Stimulated activated CD4-positive, alpha-beta T cell treated with anti-CD3 and anti-CD28 coated beads, Interleukin-4, amount 100 ng/mL, for 48 hours (primary cell): ENCODE measurements around the gene SETD5.

ENCODE experiments used
- DNase-seq, 2 donors: peaks; one replicate each; pipeline ENCODE4 v3.0.0-alpha.2; 2020; ENCODE audit warnings: low read depth in 2 of 2

SETD5 gene

DNA sequence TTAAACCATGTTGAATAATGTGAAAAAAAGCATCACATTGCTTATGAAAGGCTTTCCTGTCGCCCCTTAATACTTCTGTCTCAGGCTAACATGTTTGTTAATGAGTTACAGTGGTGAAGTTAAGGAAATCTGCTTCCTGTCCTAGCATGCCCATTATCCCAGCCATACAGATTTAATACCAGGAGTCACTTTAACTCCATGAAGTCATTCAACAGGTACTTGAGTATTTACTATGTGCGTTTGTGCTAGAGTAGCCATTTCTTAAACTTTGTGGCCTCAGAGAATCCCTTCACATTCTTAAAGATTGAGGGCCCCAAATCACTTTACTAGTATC, 10.1 kb upstream of the SETD5 start:
- no peak for DNase-seq

GRCh38 chr3:9388142-9388541, 9.3 kb upstream of the SETD5 start:
- no peak for DNase-seq

GRCh38 chr3:9388562-9389272, 8.7 kb upstream of the SETD5 start:
- no peak for DNase-seq

GRCh38 chr3:9390265-9390888, 7.0 kb upstream of the SETD5 start:
- DNase-seq = no peak

DNA sequence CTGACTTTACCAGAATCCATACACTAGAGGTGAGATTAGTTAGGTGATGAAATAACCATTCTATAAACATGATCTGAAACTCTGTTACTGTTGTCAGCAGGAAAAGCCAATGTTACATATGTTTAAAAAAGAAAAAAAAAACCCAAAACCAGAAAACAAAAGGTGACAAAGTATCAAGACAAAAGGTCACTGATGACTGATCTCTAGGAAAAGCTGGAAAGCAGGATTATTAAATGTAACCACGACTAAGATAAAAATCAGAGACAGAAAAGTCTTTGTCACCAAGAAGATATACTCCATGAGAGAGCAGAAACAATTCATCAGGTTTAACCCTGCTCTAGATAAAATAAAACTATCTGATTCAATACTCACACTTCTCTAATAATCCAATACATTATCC, 5.4 kb upstream of the SETD5 start:
- no peak for DNase-seq

DNA sequence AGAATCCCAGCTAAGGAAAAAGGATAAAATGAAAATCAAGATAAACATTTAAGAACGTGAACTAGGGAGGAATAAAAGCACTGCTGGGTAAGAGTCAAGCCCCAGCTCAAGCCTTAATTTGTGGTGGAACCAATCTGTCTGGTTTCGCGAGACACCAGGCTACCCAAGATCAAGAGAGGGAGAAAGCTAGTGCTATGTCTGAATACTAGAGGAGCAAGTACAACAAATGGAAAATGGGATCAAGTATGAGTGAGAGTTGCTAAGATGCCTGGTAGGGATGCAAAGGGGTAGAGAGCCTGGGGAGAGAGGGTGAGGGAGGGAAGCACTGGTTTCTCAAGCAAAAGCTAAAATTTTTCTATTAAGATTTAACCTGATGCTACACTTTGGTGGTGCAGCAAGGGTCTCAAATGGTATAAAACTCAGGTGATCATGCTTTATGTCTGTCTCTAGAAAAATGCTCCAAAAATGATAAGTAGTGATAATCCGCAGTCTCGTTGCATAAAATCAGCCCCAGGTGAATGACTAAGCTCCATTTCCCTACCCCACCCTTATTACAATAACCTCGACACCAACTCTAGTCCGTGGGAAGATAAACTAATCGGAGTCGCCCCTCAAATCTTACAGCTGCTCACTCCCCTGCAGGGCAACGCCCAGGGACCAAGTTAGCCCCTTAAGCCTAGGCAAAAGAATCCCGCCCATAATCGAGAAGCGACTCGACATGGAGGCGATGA, 1.7 kb upstream of the SETD5 start:
- no peak for DNase-seq

GRCh38 chr3:9396301-9396631, 1.1 kb upstream of the SETD5 start:
- DNase-seq = peak; percentile 73 to 83

- DNase-seq = peak; percentile 96 to 99
Measured at GRCh38 chr3:9396632-9397331, 633 bp upstream of the SETD5 start.

DNA sequence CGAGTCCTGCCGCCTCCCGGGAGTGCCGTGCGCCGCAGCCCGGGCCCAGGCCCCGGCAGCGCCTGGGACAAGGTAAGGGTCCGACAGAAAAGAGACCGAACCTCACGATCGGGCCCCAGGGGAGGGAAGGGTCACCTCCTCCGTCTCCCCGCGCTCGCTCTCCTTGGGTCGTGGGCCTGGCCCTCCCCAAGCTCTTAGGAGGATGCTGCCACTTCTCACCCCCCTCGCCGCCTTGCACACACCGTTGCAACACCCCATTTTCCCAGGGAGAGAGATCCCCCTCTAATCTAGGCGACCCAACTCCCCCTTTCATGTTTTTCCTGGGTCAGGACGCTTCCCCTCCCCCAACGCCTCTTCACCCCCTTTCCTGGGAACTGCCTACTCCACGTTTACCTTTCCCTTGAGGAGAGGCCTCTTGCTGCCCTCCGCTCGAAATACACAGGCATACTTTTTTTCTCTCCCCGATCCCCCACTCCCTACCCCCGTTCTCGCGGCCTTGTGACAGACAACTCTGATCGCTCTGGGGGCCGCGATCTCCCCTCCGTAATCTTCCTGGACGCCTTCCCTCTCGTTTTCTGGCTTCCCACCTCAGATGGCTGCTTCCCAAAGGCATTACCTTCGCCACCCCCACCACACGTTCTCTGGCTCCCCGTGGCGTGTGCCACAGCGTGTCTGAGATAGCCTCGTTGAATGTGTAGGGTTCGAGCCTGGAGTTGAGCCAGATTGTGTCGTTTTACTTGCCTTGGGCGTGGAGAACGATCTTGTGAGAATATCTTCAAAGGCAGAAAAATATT, 688 bp downstream of the SETD5 start:
- peak in 1 of 2 donors; percentile 27 for DNase-seq

DNA sequence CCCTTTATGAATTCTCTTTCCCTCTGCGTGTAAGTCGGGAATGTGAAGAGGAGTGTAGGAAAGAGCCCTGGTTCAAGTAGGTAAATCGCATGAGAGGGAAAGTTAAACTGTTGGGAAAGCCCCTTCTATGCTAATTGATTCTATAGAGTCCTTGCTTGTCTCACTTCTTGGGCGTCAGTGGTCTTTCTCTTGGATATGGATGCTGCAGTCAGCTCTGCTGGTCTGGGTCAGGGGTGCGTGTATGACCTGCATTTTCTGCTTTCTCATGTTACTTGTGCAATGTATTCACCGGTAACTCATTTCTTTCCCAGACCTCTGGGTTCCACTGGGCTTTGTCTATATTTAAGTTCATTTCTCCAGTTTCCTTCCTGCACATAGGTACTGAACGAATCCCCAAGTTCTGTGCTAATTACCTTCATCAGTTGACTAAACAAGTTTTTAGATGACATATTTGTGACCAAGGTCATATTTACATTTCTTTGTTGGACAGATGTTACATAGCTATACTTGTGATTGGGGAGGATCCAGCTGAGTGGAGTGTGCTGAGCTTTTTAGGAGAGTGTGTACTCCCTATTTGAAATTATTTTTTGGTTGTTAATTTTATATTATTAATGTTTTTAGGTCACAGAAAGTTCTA, 1.4 kb downstream of the SETD5 start:
- DNase-seq = peak in 1 of 2 donors; percentile 16

DNA sequence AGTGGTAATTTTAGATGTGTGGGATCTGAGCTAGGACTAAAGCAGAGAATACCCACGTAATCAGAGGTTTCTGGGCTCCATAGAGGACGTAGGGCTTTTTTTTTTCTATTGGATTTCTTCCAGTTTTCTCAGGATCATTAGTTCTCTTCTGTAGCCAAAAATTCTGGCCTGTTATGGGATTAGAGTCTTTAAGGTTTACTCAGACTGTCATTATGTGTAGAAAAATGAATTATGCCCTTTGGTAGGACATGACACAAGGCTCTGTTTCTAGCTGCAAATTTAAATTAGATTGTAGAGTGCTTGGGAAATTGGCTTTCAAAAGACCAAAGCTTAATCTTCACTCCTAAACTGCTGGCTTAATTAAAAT, 1.9 kb downstream of the SETD5 start:
- DNase-seq = no peak

- DNase-seq = no peak
Measured at GRCh38 chr3:9399746-9400145, 2.3 kb downstream of the SETD5 start.

- no peak for DNase-seq
Measured at GRCh38 chr3:9400616-9401015, 3.2 kb downstream of the SETD5 start.

DNA sequence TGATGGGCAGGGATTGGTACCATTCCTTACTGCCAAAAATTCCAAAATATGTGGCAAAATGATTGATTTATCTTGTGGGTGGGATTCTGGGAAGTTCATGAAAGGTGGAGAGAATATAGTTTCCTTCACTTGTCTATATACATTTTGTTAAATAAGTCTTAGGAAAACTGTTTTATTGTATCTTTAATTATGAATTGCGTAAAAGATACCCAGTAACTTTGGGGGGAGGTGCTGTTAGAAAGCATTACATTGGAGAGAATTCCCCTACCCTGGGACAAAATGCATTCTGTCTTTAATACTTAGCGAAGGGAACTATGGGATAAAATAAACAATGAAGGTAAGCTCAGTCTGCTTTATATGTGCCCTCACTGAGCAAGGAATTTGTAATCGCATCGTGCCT, 4.6 kb downstream of the SETD5 start:
- DNase-seq = no peak

- DNase-seq = no peak
Measured at GRCh38 chr3:9402410-9403228, 5.2 kb downstream of the SETD5 start.

DNA sequence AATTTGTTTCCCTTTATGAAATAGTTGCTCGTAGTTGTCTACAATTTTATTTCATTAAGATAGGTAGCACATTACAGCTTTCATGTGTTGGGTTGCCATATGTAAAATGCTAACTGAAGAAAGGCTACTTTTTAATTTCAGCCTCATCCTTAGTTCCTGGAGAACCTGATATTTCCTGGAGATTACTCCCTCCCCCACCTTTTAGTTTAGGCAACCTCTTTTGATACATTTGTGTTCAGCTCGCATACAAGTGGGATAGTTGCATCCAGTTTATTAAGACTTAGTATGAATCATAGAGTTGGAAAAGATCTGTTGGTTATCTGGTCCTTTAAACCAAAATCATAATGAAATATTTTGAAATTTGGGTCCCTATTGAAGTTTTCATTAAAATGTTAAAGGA, 6.0 kb downstream of the SETD5 start:
- no peak for DNase-seq

- DNase-seq = no peak
Measured at GRCh38 chr3:9404680-9405079, 7.3 kb downstream of the SETD5 start.

- DNase-seq = no peak
Measured at GRCh38 chr3:9405756-9406155, 8.3 kb downstream of the SETD5 start.

GRCh38 chr3:9406856-9407626, 9.6 kb downstream of the SETD5 start:
- no peak for DNase-seq

GRCh38 chr3:9408061-9408460, 10.6 kb downstream of the SETD5 start:
- DNase-seq = no peak
